Neural cell (in vitro differentiated cells): ENCODE measurements around the gene RWDD1.
"Not testable (repeated sequence)": the region's sequence is repeated elsewhere in the genome, so short reads cannot be mapped to it uniquely, and the experiment has no call there.

Experiments used
- CTCF ChIP-seq: fragments of 450-650 bp; IDR thresholded peaks from 2 replicates; pipeline ENCODE4 v1.5.1; 2014; ENCODE audit warnings: antibody characterized with exemption, mild to moderate bottlenecking, moderate library complexity; ENCODE audit not compliant: poor library complexity, severe bottlenecking
- EP300 ChIP-seq: fragments of 450-650 bp; conservative IDR thresholded peaks from 2 replicates; pipeline ENCODE4 v1.6.1; 2014; ENCODE audit warnings: antibody characterized with exemption, mild to moderate bottlenecking, moderate library complexity; ENCODE audit not compliant: poor library complexity, severe bottlenecking
- EZH2 ChIP-seq: fragments of 200-600, 300-800 bp; shearing (Covaris generic), sonication (generic); IDR thresholded peaks from 2 replicates; pipeline ENCODE4 v1.6.1; 2014; ENCODE audit warnings: antibody characterized with exemption, low read length, borderline replicate concordance, mild to moderate bottlenecking; ENCODE audit not compliant: insufficient read depth, poor library complexity, severe bottlenecking
- MXI1 ChIP-seq: fragments of 450-650 bp; conservative IDR thresholded peaks from 2 replicates; pipeline ENCODE4 v1.6.1; 2014; ENCODE audit warnings: antibody characterized with exemption, mild to moderate bottlenecking; ENCODE audit not compliant: poor library complexity, severe bottlenecking
- POLR2AphosphoS5 ChIP-seq: IDR thresholded peaks from 2 replicates; pipeline ENCODE4 v1.6.1; 2012
- RAD21 ChIP-seq: fragments of 450-650 bp; conservative IDR thresholded peaks from 2 replicates; pipeline ENCODE4 v1.6.1; 2014; ENCODE audit warnings: antibody characterized with exemption, mild to moderate bottlenecking, moderate library complexity
- REST ChIP-seq: IDR thresholded peaks from 2 replicates; pipeline ENCODE4 v1.6.1; 2012; ENCODE audit warnings: borderline replicate concordance
- SMC3 ChIP-seq: fragments of 450-650 bp; conservative IDR thresholded peaks from 2 replicates; pipeline ENCODE4 v1.6.1; 2014; ENCODE audit warnings: antibody characterized with exemption, mild to moderate bottlenecking, moderate library complexity; ENCODE audit not compliant: poor library complexity
- TAF1 ChIP-seq: IDR thresholded peaks from 2 replicates; pipeline ENCODE4 v1.6.1; 2012; ENCODE audit warnings: low read depth

- TF ChIP-seq REST, CTCF, POLR2AphosphoS5, EZH2, RAD21, EP300, MXI1, SMC3, TAF1: not testable (repeated sequence)
Observed at GRCh38 chr6:116604868-116605267, 33.6 kb downstream of the RWDD1 start.
